ENCODE data around the gene CATSPERB. TPM values are rescaled to one million over a fixed set of nuclear protein-coding genes. Genes with fewer than 3 reads are reported as not detected.
"Not testable (repeated sequence)": the region's sequence is repeated elsewhere in the genome, so short reads cannot be mapped to it uniquely, and the experiment has no call there.

Gene CATSPERB
- total RNA-seq, 1 donor from 2014 or later: 5.1 TPM

DNA sequence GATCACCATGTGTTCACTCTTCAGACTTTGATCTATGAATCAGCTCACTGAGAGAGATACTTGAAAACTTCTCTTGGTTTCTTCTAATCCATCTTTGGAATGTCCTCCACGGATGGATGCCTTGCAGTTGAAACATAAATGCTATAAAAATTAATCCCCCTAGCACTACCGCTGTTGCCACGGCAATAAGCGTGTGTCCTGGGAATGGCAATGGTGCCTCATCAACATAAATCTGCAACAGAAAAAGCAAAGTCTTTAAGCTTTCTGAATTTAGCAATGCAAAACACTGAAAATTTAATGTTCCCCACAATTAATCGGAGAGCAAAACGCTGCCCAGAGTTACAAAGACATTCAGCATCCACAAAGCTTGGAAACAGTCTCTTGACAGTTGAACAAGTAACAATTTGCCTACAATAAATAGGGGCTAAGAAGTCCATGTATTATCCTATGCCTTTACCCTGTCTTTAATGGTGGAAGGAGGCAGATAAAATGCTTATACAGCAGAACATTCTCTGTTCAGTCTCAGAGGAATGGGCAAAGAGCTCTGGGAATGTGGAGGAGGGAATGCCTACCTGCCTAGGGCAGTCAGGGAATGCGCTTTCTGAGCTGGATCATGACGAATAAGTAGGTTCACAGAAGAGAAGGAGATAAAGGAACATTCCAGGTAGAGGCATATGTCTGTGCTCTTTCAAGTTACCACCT, 150.9 kb downstream of the CATSPERB start:
- DNase-seq (ENCODE audit: low spot score): peak; percentile 80

DNA sequence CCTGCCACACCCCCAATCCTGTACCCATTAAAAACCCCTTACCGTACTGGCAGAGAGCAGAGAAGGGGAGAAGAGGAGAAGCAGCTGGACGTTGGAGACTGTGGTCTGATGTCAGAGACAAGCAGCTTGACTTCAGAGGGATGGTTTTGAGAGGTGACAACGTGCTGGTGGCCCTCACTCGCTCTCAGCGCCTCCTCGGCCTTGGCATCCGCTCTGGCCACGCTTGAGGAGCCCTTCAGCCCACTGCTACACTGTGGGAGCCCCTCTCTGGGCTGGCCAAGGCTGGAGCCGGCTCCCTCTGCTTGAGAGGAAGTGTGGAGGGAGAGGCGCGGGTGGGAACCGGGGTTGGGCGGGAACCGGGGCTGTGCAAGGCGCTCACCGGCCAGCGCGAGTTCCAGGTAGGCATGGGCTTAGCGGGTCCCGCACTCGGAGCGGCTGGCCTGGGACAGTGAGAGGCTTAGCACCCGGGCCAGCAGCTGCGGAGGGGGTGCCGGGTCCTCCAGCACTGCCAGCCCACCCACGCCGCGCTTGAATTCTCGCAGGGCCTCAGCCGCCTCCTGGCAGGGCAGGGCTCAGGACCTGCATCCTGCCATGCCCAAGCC, 154.2 kb downstream of the CATSPERB start:
- no peak for DNase-seq (ENCODE audit: low spot score)

GRCh38 chr14:91575469-91576208, 156.2 kb downstream of the CATSPERB start:
- DNase-seq (ENCODE audit: low spot score): no peak

DNA sequence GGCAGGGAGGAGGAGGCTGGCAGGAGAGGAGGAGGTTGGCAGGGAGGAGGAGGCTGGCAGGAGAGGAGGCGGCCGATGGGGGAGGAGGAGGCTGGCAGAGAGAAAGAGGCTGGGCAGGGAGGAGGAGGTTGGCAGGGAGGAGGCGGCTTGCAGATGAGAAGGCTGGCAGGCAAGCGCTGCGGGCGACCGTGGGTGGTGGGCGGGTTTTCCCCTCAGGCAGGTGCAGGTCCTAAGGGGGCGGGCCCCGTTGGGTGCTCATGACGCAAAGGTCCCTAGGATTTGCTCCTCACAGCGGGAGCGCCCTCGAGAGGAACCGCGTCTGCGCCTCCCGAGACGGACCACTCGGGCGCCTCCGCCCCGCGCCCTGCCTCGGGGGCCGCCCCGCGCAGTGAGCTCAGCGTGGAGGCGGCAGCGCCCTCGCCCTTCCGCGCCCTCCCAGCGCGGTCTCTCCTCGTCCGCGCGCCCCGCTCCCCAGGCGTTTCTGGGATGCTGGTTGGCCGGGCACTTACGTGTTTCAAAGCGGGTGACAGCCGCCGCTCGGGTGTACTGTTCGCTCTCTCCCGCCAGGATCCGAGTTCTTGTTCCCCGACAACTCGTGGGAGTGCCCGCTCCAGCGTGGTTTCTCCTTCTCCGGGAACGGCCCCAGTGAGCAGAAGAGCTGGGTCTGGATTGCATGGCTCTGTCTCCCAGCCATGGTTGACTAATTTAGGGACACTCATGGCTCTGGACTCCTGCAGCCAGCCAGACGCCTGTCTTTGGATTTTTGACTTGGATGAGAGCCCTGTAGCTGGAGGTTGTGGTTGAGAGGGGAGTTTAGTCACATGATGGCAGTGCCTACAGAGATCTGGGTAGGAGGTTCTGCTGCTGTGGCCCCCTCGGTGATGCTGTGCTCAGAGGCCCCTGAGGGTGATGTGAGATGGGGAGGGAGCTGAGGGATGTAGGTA, 157.7 kb downstream of the CATSPERB start:
- peak; percentile 38 for DNase-seq (ENCODE audit: low spot score)

DNA sequence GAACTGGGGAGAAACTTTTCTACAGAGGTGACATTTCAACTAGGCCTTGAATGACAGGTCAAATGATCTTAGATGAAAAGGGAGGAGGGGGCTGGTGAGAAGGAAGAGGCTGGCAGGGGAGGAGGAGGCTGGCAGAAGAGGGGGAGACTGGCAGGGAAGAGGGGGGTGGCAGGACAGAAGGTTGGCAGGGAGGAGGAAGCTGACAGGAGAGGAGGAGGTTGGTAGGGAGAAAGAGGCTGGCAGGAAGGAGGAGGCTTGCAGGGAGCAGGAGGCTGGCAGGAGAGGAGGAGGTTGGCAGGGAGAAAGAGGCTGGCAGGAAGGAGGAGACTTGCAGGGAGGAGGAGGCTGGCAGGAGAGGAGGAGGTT, 158.4 kb downstream of the CATSPERB start:
- DNase-seq (ENCODE audit: low spot score): no peak

GRCh38 chr14:91570021-91570420, 161.9 kb downstream of the CATSPERB start:
- no peak for DNase-seq (ENCODE audit: low spot score)

- no peak for DNase-seq (ENCODE audit: low spot score)
These were observed 162.6 kb downstream of the CATSPERB start for GRCh38 chr14:91569301-91569700.

DNA sequence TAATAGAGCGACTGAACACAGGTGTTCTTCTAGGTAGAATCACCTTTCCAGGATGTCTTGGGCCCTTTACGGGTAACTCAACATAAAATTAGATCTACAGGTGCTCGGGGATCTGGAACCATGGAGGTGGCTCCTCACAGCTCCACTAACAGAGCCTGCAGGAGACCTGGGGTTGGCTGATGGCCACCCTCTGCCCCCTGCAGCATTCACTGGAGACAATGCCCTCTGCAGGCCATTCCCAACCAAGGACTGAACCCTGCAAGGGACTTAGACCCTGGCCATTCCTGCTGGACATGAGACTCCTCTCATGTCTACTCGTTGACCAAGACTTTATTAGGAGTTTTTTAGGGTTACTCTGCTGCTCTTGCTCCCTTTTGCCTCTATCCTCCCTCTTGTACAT, 163.3 kb downstream of the CATSPERB start:
- no peak for DNase-seq (ENCODE audit: low spot score)

DNA sequence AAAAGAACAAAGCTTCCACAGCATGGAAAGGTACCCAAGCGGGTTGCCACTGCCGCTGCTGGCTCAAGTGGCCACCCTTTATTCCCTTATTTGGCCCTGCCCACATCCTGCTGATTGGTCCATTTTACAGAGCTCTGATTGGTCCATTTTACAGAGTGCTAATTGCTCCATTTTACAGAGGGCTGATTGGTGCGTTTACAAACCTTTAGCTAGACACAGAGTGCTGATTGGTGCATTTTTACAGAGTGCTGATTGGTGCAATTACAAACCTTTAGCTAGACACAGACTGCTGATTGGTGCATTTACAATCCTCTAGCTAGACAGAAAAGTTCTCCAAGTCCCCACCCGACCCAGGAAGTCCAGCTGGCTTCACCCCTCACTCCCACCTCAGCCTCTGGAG, 164.1 kb downstream of the CATSPERB start:
- not testable (repeated sequence) for DNase-seq (ENCODE audit: low spot score)

GRCh38 chr14:91555531-91555930, 176.4 kb downstream of the CATSPERB start:
- DNase-seq (ENCODE audit: low spot score): no peak

DNA sequence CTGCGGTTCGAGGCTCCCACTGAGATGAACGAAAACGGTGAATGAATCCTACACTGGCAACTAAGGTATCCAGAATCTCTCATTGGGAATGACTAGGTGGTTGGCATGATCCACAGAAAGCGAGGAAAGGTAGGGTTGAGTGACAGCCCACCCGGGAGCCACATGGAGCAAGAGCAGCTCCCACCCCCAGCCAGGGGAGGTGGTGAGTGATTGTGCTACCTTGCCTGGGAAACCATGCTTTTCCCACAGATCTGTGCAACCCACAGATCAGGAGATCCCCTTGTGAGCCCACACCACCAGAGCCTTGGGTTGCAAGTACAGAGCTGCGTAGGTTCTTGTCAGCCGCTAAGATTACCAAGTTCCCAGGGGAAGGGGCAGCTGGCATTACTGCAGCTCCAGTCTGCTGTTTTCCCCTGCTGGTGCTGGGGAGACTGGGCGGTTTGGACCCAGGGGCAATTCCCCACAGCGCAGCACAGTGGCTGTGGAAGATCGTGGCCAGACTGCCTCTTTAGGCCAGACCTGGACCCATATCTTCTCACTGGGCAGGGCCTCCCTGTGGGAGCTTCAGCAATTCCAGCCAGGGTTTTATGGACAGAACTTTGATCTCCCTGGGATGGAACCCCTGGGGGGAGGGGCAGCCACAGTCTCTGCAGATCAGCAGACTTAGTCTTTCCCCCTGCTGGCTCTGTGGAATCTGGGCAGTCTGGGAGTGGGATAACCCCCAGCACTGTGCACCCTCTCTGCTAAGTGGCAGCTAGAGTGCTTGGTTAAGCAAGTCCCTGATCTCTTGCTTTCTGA, 177.2 kb downstream of the CATSPERB start:
- no peak for DNase-seq (ENCODE audit: low spot score)

DNA sequence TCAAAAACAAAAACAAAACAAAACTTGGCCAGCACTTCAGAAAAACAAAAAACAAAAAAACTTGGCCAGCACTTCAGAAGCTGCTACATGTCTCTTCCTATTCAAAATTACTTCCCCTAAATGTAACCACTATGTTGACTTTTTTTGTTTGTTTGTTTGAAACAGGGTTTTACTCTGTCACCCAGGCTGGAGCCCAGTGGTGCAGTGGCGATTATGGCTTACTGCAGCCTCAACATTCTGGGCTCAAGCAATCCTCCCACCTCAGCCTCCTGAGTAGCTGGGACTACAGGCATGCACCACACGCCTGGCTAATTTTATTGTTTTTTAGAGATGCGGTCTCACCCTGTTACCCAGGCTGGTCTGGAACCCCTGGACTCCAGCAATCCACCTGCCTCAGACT, 183.8 kb downstream of the CATSPERB start:
- no peak for DNase-seq (ENCODE audit: low spot score)

- no peak for DNase-seq (ENCODE audit: low spot score)
These were observed 185.8 kb downstream of the CATSPERB start for GRCh38 chr14:91545946-91546716.

DNA sequence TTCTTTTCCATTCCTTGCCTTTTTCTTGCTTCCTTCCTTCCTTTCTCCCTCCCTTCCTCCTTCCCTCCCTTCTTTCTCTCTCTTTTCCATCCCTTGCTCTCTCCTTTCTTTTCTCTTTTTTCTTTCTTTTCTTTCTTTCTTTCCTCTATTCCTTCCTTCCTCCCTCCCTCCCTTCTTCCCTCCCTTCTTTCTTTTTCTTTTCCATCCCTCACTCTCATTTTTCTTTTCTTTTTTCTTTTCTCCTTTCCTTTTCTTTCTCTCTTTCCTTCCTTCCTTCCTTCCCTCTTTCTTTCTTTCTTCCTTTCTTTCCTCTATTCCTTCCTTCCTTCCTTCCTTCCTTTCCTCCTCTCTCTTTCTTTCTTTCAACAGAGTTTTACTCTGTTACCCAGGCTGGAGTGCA, 186.7 kb downstream of the CATSPERB start:
- DNase-seq (ENCODE audit: low spot score): no peak

GRCh38 chr14:91536327-91536726, 195.6 kb downstream of the CATSPERB start:
- DNase-seq (ENCODE audit: low spot score): no peak

GRCh38 chr14:91534059-91534458, 197.8 kb downstream of the CATSPERB start:
- not testable (repeated sequence) for DNase-seq (ENCODE audit: low spot score)

DNA sequence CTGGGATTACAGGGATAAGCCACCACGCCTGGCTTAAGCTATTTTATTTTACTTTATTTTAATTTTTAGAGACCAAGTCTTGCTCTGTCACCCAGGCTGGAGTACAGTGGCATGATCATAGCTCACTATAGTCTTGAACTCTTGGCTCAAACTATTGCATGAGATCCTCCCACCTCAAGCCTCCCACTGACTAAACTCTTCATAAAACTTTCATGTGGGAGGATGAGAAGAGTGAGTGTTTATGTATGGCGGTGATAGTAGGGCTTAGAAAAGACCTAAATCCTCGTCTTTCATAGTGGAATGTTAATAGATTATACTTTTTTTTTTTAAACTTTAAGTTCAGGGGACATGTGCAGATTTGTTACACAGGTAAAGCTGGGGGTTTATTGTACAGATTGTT, 198.3 kb downstream of the CATSPERB start:
- no peak for DNase-seq (ENCODE audit: low spot score)

All from umbilical cord (tissue), 2 donors.